Transverse colon (tissue), 4 donors: ENCODE data around the gene DES.

Source experiments
- CTCF ChIP-seq, 5 experiments: fragments of 200-600 bp in 3 of 5; fragments of 450-650 bp in 2 of 5; sonication (generic) in 3 of 5; IDR thresholded peaks; 1 replicate in 2 of 5; 2 replicates in 3 of 5; pipeline ENCODE4 v1.5.1; 2016 to 2017; ENCODE audit warnings: antibody characterized with exemption in 5 of 5, inconsistent platforms in 3 of 5, mild to moderate bottlenecking in 2 of 5, moderate library complexity in 1 of 5
- EP300 ChIP-seq: sonication (generic); formaldehyde crosslinking; IDR thresholded peaks from one replicate; pipeline ENCODE4 v1.6.1; 2017; ENCODE audit warnings: antibody characterized with exemption, low read depth
- POLR2A ChIP-seq: fragments of 450-650 bp; IDR thresholded peaks from one replicate; pipeline ENCODE4 v1.6.1; 2016; ENCODE audit warnings: antibody characterized with exemption, mild to moderate bottlenecking, moderate library complexity
- POLR2AphosphoS5 ChIP-seq, 3 donors: sonication (generic); formaldehyde crosslinking; IDR thresholded peaks; one replicate each; pipeline ENCODE4 v1.6.1; 2016; ENCODE audit warnings: antibody characterized with exemption in 3 of 3

DNA sequence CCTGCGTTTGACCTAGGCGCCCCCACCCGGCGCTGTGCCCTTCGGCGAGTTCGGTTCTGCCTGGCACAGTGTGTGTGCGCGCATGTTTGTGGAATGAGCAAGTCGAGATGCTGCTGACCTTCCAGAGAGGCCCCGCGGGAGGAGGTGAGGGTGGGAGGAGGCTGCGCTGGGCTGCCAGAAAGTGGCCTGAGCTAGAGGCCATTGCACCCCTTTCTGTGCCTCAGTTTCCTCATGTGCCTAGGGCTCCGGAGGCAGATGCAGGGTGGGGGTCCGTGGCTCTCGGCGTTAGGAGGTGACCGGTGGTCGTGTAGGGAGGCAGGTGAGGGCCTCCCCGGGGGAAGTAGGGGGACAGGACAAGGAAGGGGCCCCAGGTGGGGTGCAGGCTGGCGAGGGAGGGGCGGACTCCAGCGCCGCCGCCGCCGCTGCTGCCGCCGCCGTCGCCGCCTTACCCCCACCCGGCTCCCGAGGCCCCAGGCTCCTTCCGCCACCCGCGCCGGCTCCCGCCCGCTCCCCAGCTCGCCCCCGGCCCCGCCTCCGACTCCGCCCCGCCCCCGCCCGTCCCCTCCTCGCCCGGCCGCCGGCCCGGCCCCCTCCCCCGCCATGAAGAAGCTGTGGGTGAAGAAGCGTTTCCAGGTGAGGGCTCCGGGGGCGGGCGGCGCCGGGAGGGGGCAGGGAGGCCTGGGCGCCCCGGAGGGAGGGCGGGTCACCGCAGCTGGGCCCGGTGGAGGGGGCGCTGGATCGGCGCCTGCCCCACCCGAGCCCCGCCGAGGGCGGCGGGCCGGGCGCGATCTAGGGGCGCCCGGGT, 23.5 kb downstream of the DES start:
- TF ChIP-seq POLR2A (no peak), CTCF (IDR thresholded peaks at IDR 0.05) (no peak), POLR2AphosphoS5 (IDR thresholded peaks at IDR 0.05) (no peak), EP300 (no peak)
